DOHH2 (cell line): Measurements from ENCODE around the gene MYCBP2.
"Not testable (repeated sequence)": the region's sequence is repeated elsewhere in the genome, so short reads cannot be mapped to it uniquely, and the experiment has no call there.

Experiments used
- CTCF ChIP-seq: fragments of 200-600 bp; sonication (generic); IDR thresholded peaks from one replicate; pipeline ENCODE4 v1.5.1; 2014; ENCODE audit warnings: antibody characterized with exemption, mild to moderate bottlenecking, low read depth, low read length; ENCODE audit not compliant: poor library complexity, severe bottlenecking
- EZH2phosphoT487 ChIP-seq: fragments of 200-600 bp; sonication (generic); IDR thresholded peaks from 2 replicates; pipeline ENCODE4 v1.6.1; 2017; ENCODE audit warnings: borderline replicate concordance, mild to moderate bottlenecking, antibody characterized with exemption, low read length, moderate library complexity, mixed read lengths

- not testable (repeated sequence) for TF ChIP-seq CTCF, EZH2phosphoT487
Measured at GRCh38 chr13:77285632-77286031, 41.3 kb downstream of the MYCBP2 start.
